ENCODE results near the gene CEBPZOS.

The CEBPZOS gene

DNA sequence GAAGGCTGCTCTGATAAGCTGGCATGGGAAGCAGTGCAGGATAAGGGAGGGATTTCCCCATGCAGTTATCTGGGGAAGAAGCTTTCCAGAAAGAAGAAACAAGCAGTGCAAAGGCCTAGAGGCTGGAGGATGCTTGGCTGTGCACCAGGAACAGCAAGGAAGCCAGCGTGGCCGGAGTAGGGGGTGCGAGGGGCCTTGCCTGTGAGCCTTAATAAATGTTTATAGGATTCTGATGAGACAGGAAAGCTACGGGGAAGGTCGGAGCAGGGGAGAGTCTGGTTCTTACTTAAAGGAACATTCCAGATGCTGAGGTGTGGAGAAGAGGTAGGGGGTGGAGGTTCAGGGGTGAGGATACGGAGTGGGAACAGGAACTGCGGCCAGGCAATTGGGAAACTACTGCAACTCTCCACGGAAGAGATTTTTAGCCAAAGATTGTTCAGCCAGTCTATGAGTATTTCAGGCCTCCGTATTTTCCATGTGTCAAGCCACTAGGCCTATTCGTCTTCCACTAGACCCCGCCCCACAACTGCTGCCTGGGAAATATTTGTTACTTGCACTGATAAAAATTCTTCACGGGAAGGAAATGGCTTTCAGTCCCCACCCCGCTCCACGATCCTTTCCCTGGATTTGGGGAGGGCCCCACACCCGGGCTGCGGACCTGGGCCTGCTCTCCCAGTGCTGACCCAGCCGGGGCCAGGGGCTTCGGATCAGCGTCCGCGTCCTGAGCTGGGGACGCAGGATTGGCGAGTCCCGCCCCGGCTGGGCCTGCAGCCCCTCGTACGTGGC lies 40.0 kb upstream of the CEBPZOS start:
- TF ChIP-seq, protein P1, sequence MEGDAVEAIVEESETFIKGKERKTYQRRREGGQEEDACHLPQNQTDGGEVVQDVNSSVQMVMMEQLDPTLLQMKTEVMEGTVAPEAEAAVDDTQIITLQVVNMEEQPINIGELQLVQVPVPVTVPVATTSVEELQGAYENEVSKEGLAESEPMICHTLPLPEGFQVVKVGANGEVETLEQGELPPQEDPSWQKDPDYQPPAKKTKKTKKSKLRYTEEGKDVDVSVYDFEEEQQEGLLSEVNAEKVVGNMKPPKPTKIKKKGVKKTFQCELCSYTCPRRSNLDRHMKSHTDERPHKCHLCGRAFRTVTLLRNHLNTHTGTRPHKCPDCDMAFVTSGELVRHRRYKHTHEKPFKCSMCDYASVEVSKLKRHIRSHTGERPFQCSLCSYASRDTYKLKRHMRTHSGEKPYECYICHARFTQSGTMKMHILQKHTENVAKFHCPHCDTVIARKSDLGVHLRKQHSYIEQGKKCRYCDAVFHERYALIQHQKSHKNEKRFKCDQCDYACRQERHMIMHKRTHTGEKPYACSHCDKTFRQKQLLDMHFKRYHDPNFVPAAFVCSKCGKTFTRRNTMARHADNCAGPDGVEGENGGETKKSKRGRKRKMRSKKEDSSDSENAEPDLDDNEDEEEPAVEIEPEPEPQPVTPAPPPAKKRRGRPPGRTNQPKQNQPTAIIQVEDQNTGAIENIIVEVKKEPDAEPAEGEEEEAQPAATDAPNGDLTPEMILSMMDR (IDR thresholded peaks at IDR 0.05; ENCODE audit: low read depth, low read length) = no peak
- DNase-seq = peak; percentile 52
- peak overlapping the region; percentile 93 for H3K27ac ChIP-seq
- H3K9me3 ChIP-seq (ENCODE audit: severe bottlenecking) = no peaks in the 10 kb centered on the region
- no peaks in the 10 kb centered on the region for H3K27me3 ChIP-seq (ENCODE audit: insufficient read depth, low read depth, severe bottlenecking)
- peak overlapping the region; percentile 87 for H3K4me3 ChIP-seq (ENCODE audit: low read depth, low read length)
- peaks cover 19% of the 10 kb centered on the region for H3K36me3 ChIP-seq

DNA sequence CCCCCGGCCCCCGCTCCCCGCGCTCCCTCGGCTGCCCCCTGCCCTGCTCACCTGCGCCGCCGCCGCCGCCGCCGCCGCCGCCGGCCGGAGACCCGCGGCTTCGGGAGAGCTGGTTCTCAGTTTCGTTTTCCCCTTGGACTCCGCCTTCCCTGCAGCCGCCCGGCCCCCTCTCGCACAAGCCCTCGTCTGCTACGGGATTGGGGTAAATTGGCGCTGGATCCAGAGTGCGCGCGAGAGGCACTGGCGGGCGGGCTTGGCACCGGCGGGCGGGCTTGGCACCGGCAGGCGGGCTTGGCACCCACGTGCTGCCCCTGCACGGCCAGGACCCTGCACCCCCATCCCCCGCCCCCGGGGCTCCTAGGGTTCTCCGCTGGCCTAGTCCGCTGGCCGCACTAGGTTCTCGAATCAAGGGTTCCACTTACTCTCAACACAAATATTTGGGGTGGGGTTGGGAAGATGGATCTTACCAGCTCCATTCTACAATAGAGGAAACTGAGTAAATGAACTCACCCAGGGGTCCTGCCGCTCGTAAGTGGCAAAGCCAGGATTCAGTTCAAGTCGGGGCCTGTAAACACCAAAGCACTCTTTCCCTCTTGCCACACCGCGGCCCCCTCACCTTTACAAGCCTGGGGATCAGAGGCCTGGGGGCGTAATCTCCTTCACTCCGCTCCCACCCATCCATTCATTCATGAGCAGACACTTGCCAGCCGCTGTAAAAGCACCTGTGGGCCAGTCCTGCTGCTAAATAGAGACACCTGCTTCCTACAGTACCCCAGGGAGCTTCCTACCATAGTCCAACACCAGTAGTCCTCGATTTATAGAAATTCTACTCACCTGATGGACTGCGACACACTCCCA lies 39.2 kb upstream of the CEBPZOS start, which contains the start of gene EIF2AK2:
Gene EIF2AK2, minus strand, starts transcription at position 124 of the 858 bp plus-strand sequence. CDS start 9,174 bp downstream, outside the sequence.
- TF ChIP-seq, protein P1 (IDR thresholded peaks at IDR 0.05; ENCODE audit: low read depth, low read length) = no peak
- Histone ChIP-seq H3K4me3 (ENCODE audit: low read depth, low read length) (peak within 1 kb of the TSS; percentile 87), H3K27ac (peak within 1 kb of the TSS; percentile 93), H3K27me3 (ENCODE audit: insufficient read depth, low read depth, severe bottlenecking) (no peaks in the 10 kb centered on the region), H3K36me3 (peaks cover 19% of the 10 kb centered on the region), H3K9me3 (ENCODE audit: severe bottlenecking) (no peaks in the 10 kb centered on the region)
- DNase-seq = peak; percentile 91

DNA sequence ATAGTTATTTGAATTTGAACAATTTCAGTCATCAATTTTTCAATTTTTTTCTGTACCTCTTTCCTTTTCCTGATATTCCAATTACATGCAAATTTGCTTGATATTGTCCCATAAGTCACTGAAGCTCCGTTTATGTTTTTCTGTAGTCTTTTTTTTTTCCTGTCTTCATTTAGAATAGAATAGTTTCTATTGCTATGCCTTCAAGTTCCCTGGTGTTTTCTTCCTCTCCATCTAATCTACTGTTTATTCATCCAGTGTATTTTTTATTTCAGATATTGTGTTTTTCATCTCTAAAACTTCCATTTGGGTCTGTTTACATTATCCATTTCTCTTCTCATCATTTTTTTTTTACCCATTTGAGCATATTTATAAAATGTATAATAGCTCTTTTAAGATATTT lies 31.5 kb upstream of the CEBPZOS start:
- H3K4me3 ChIP-seq (ENCODE audit: low read depth, low read length) = no peak overlapping the region
- no peaks in the 10 kb centered on the region for H3K36me3 ChIP-seq
- TF ChIP-seq, protein P1 (IDR thresholded peaks at IDR 0.05; ENCODE audit: low read depth, low read length) = no peak
- H3K27me3 ChIP-seq (ENCODE audit: insufficient read depth, low read depth, severe bottlenecking) = no peaks in the 10 kb centered on the region
- peaks cover 12% of the 10 kb centered on the region for H3K9me3 ChIP-seq (ENCODE audit: severe bottlenecking)
- no peak for DNase-seq
- no peak overlapping the region for H3K27ac ChIP-seq

DNA sequence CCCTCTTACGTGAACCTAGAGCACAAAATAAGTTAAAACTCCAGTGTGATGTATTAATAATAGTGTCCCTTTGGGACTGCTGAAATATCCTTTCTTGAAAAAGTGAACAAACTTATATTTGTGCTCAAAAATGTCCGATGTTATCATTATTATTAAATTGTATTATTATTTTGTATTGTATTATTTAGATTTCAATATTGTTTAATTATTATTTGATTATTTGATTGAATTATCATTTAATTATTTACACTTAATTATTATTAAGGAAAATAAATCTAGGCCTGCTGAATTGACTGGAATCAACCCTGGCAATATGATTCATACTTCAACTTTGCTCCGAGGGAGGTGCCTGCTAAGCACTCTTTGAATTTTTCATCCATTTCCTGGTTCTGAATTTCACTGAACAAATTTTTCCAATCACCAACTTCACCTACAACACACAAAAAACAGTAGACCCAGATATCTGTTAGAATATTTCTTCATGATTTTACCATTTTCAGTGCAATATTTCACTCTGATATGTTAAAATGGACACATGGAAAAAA lies 28.6 kb upstream of the CEBPZOS start:
- H3K9me3 ChIP-seq (ENCODE audit: severe bottlenecking) = peaks cover 12% of the 10 kb centered on the region
- DNase-seq = no peak
- no peaks in the 10 kb centered on the region for H3K36me3 ChIP-seq
- no peak overlapping the region for H3K4me3 ChIP-seq (ENCODE audit: low read depth, low read length)
- no peaks in the 10 kb centered on the region for H3K27me3 ChIP-seq (ENCODE audit: insufficient read depth, low read depth, severe bottlenecking)
- TF ChIP-seq, protein P1 (IDR thresholded peaks at IDR 0.05; ENCODE audit: low read depth, low read length) = no peak
- H3K27ac ChIP-seq = no peak overlapping the region

DNA sequence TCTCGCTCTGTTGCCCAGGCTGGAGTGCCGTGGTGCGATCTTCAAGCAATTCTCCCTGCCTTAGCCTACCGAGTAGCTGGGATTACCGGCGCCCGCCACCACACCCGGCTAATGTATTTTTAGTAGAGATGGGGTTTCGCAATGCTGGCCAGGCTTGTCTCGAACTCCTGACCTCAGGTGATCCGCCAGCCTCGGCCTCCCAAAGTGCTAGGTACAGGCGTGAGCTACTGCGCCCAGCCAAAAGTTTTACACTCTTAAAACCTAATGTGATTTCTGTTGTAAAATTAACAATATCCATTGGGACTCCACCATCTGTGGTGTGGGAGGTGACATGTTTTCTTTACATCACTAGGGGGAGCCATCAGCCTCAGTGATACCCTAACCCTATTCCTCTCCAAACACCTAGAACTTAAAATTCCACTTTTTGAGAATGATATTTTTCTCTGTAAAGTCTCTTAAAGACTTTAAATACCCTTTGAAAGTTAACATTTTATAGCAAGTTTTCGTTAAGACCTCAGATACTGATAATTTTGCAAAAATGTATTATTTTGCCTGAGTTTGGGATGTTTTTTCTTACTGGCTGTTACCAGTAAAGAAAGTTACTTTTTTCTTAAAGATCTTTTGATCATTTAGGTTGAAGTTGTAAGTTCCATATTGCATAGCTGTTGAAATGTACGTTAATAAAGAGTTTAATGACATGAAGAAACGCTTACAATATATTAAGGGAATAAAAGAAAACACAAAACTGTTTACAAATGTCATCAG lies 27.9 kb upstream of the CEBPZOS start:
- peak; percentile 55 for DNase-seq
- H3K27ac ChIP-seq = no peak overlapping the region
- H3K36me3 ChIP-seq = no peaks in the 10 kb centered on the region
- H3K4me3 ChIP-seq (ENCODE audit: low read depth, low read length) = no peak overlapping the region
- TF ChIP-seq, protein P1 (IDR thresholded peaks at IDR 0.05; ENCODE audit: low read depth, low read length) = peak; percentile 79
- peaks cover 9% of the 10 kb centered on the region for H3K9me3 ChIP-seq (ENCODE audit: severe bottlenecking)
- H3K27me3 ChIP-seq (ENCODE audit: insufficient read depth, low read depth, severe bottlenecking) = no peaks in the 10 kb centered on the region
